T1000 (cell line): ENCODE results near the gene JARID2.

Experiments
- DNase-seq: peaks from one replicate; lab custom pipeline; 2025; ENCODE audit warnings: mixed read lengths; lab: John Stamatoyannopoulos, UW

The JARID2 gene

GRCh38 chr6:15264902-15265761, 19.3 kb downstream of the JARID2 start:
- DNase-seq, result no peak

- DNase-seq, result no peak
Measured at GRCh38 chr6:15265787-15266186, 19.9 kb downstream of the JARID2 start.

- no peak for DNase-seq
Measured at GRCh38 chr6:15266423-15266996, 20.6 kb downstream of the JARID2 start.

- no peak for DNase-seq
Measured at GRCh38 chr6:15267221-15267620, 21.4 kb downstream of the JARID2 start.

- DNase-seq, result no peak
Measured at GRCh38 chr6:15268137-15268908, 22.5 kb downstream of the JARID2 start.

GRCh38 chr6:15269011-15269410, 23.1 kb downstream of the JARID2 start:
- no peak for DNase-seq

- DNase-seq, result no peak
Measured at GRCh38 chr6:15269619-15270018, 23.8 kb downstream of the JARID2 start.

- no peak for DNase-seq
Measured at GRCh38 chr6:15270402-15270801, 24.5 kb downstream of the JARID2 start.

- DNase-seq, result no peak
Measured at GRCh38 chr6:15272562-15272961, 26.7 kb downstream of the JARID2 start.

GRCh38 chr6:15274692-15275387, 29.0 kb downstream of the JARID2 start:
- DNase-seq, result no peak

GRCh38 chr6:15276036-15276985, 30.4 kb downstream of the JARID2 start:
- no peak for DNase-seq

- no peak for DNase-seq
Measured at GRCh38 chr6:15279047-15279661, 33.3 kb downstream of the JARID2 start.

- no peak for DNase-seq
Measured at GRCh38 chr6:15280028-15280427, 34.2 kb downstream of the JARID2 start.

- DNase-seq, result no peak
Measured at GRCh38 chr6:15280961-15281360, 35.1 kb downstream of the JARID2 start.

GRCh38 chr6:15282334-15282733, 36.5 kb downstream of the JARID2 start:
- no peak for DNase-seq

- no peak for DNase-seq
Measured at GRCh38 chr6:15283986-15284361, 38.1 kb downstream of the JARID2 start.

- no peak for DNase-seq
Measured at GRCh38 chr6:15284743-15285142, 38.9 kb downstream of the JARID2 start.

GRCh38 chr6:15285682-15286294, 39.9 kb downstream of the JARID2 start:
- no peak for DNase-seq

- DNase-seq, result no peak
Measured at GRCh38 chr6:15287670-15288375, 42.0 kb downstream of the JARID2 start.

- DNase-seq, result no peak
Measured at GRCh38 chr6:15288856-15289255, 43.0 kb downstream of the JARID2 start.
